T-helper 2 cell treated with Interferon-gamma antibody and Interleukin-4, amounts not matched to agents 5 μg/mL and 100 μg/mL, for 36 hours (primary cell): ENCODE data around the gene LTN1.

Source experiments
- DNase-seq: peaks from one replicate; pipeline ENCODE4 v3.0.0; 2021; ENCODE audit warnings: low spot score
- H3K27ac Mint-ChIP-seq: one replicate; pipeline ENCODE4 v1.8.0; 2021; ENCODE audit warnings: mild to moderate bottlenecking, mixed read lengths
- H3K27me3 Mint-ChIP-seq: one replicate; pipeline ENCODE4 v1.8.0; 2021; ENCODE audit warnings: low read depth, mixed read lengths
- H3K36me3 Mint-ChIP-seq: one replicate; pipeline ENCODE4 v1.8.0; 2021; ENCODE audit warnings: low read depth, mixed read lengths
- H3K4me1 Mint-ChIP-seq: one replicate; pipeline ENCODE4 v1.8.0; 2021; ENCODE audit warnings: low read depth, mixed read lengths
- H3K4me3 Mint-ChIP-seq: one replicate; pipeline ENCODE4 v1.8.0; 2022; ENCODE audit warnings: mild to moderate bottlenecking, moderate library complexity, mixed read lengths
- H3K9me3 Mint-ChIP-seq: one replicate; pipeline ENCODE4 v1.8.0; 2021; ENCODE audit warnings: mixed read lengths

The LTN1 gene

GRCh38 chr21:28962465-28962864 is 30.2 kb downstream of the LTN1 start:
- no peak for DNase-seq
- Mint-ChIP-seq H3K36me3 (peaks cover 50% of the 10 kb centered on the region), H3K4me3 (no peak overlapping the region)

GRCh38 chr21:28961927-28962326 is 30.8 kb downstream of the LTN1 start:
- Mint-ChIP-seq H3K9me3 (no peaks in the 10 kb centered on the region), H3K4me3 (no peak overlapping the region), H3K4me1 (no peaks in the 10 kb centered on the region), H3K36me3 (peaks cover 50% of the 10 kb centered on the region), H3K27ac (no peak overlapping the region), H3K27me3 (no peaks in the 10 kb centered on the region)
- no peak for DNase-seq

More at GRCh38 chr21:28962465-28962864, 30.2 kb downstream of the LTN1 start:
- H3K9me3 Mint-ChIP-seq, result no peaks in the 10 kb centered on the region
- no peaks in the 10 kb centered on the region for H3K4me1 Mint-ChIP-seq
- H3K27ac Mint-ChIP-seq, result no peak overlapping the region
- no peaks in the 10 kb centered on the region for H3K27me3 Mint-ChIP-seq

GRCh38 chr21:28960245-28960644 is 32.4 kb downstream of the LTN1 start:
- no peaks in the 10 kb centered on the region for H3K4me1 Mint-ChIP-seq
- no peak for DNase-seq

GRCh38 chr21:28959367-28960099 is 33.1 kb downstream of the LTN1 start:
- Mint-ChIP-seq H3K36me3 (peaks cover 55% of the 10 kb centered on the region), H3K27me3 (no peaks in the 10 kb centered on the region), H3K4me3 (no peak overlapping the region), H3K9me3 (no peaks in the 10 kb centered on the region), H3K27ac (no peak overlapping the region), H3K4me1 (peaks cover 4% of the 10 kb centered on the region)
- no peak for DNase-seq

More at GRCh38 chr21:28960245-28960644, 32.4 kb downstream of the LTN1 start:
- Mint-ChIP-seq H3K36me3 (peaks cover 48% of the 10 kb centered on the region), H3K27ac (no peak overlapping the region), H3K27me3 (no peaks in the 10 kb centered on the region), H3K4me3 (no peak overlapping the region), H3K9me3 (no peaks in the 10 kb centered on the region)

DNA sequence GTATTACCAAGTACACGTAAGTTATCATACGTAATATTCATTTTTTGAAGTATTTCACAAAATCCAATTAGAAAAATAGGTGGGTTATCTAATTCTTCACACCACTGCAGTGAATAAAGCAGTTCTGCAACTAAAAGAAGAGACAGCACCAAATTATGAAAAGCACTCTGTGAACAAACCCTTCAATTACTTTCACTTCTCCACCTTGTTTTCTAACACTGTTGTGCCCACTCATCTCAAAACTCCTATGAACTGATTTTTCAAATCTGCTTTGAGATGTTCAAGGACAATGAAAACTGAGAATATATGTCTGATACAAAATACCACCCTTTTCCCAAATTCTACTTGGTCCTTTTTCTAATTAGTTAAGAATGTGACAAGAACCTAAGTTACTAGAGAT is 39.4 kb downstream of the LTN1 start:
- no peak for DNase-seq
- no peaks in the 10 kb centered on the region for H3K9me3 Mint-ChIP-seq
- H3K27ac Mint-ChIP-seq, result no peak overlapping the region
- no peak overlapping the region for H3K4me3 Mint-ChIP-seq
- no peaks in the 10 kb centered on the region for H3K27me3 Mint-ChIP-seq
- peaks cover 17% of the 10 kb centered on the region for H3K4me1 Mint-ChIP-seq
- H3K36me3 Mint-ChIP-seq, result peaks cover 55% of the 10 kb centered on the region

- Mint-ChIP-seq H3K27ac (peak overlapping the region; percentile 43), H3K4me3 (no peak overlapping the region), H3K9me3 (no peaks in the 10 kb centered on the region), H3K27me3 (no peaks in the 10 kb centered on the region), H3K36me3 (peaks cover 49% of the 10 kb centered on the region), H3K4me1 (peaks cover 17% of the 10 kb centered on the region)
- DNase-seq, result no peak
Observed at GRCh38 chr21:28952686-28953085, 40.0 kb downstream of the LTN1 start.

GRCh38 chr21:28949318-28949717 is 43.4 kb downstream of the LTN1 start:
- H3K27ac Mint-ChIP-seq, result no peak overlapping the region
- H3K27me3 Mint-ChIP-seq, result no peaks in the 10 kb centered on the region
- peaks cover 12% of the 10 kb centered on the region for H3K4me1 Mint-ChIP-seq
- no peaks in the 10 kb centered on the region for H3K9me3 Mint-ChIP-seq
- no peak overlapping the region for H3K4me3 Mint-ChIP-seq
- H3K36me3 Mint-ChIP-seq, result peaks cover 38% of the 10 kb centered on the region
- no peak for DNase-seq

- no peak overlapping the region for H3K4me3 Mint-ChIP-seq
- no peaks in the 10 kb centered on the region for H3K9me3 Mint-ChIP-seq
- peaks cover 37% of the 10 kb centered on the region for H3K36me3 Mint-ChIP-seq
- no peaks in the 10 kb centered on the region for H3K27me3 Mint-ChIP-seq
- H3K4me1 Mint-ChIP-seq, result no peaks in the 10 kb centered on the region
- no peak for DNase-seq
- H3K27ac Mint-ChIP-seq, result no peak overlapping the region
Observed at GRCh38 chr21:28944296-28944695, 48.4 kb downstream of the LTN1 start.

- Mint-ChIP-seq H3K4me3 (no peak overlapping the region), H3K27me3 (no peaks in the 10 kb centered on the region), H3K36me3 (peaks cover 39% of the 10 kb centered on the region), H3K27ac (no peak overlapping the region), H3K4me1 (no peaks in the 10 kb centered on the region), H3K9me3 (no peaks in the 10 kb centered on the region)
- no peak for DNase-seq
Observed at GRCh38 chr21:28943631-28944030, 49.0 kb downstream of the LTN1 start.

DNA sequence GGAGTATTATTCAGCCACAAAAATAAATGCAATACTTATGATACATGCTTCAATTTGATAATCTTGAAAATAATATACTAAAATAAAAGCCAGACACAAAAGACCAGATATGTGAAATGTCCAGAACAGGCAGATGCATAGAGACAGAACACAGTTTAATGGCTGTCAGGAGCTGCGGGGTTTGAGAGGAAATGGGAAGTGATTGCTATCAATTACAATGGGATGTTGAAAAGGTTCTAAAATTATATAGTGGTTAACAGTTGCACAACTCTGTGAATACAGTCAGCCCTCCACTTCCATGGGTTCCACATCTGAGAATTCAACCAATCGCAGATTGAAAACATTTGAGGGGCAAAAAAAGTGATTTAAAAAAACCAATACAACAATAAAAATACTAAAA is 54.0 kb downstream of the LTN1 start:
- no peak overlapping the region for H3K27ac Mint-ChIP-seq
- H3K4me1 Mint-ChIP-seq, result peaks cover 2% of the 10 kb centered on the region
- no peak overlapping the region for H3K4me3 Mint-ChIP-seq
- H3K9me3 Mint-ChIP-seq, result no peaks in the 10 kb centered on the region
- peaks cover 49% of the 10 kb centered on the region for H3K36me3 Mint-ChIP-seq
- H3K27me3 Mint-ChIP-seq, result no peaks in the 10 kb centered on the region
- DNase-seq, result no peak

DNA sequence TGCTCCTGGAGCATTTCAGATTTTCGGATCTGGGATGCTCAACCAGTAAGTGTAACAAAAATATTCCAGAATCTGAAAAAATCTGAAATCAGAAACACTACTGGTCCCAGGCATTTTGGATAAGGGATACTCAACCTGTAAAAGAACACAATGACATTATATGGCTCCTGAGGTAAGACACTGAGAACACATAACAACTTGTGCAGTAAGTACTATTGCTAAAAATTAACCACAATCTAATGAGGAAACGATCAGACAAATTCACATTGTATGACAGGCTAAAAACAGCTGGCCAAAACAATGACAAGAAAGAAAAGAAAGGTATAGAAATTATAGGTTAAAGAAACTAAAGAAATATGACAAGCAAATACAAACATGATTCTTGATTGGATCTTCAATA is 54.9 kb downstream of the LTN1 start:
- Mint-ChIP-seq H3K9me3 (no peaks in the 10 kb centered on the region), H3K27ac (no peak overlapping the region), H3K36me3 (peaks cover 49% of the 10 kb centered on the region), H3K4me1 (peaks cover 2% of the 10 kb centered on the region), H3K4me3 (no peak overlapping the region), H3K27me3 (no peaks in the 10 kb centered on the region)
- no peak for DNase-seq

- Mint-ChIP-seq H3K27me3 (no peaks in the 10 kb centered on the region), H3K27ac (no peak overlapping the region), H3K36me3 (peaks cover 44% of the 10 kb centered on the region), H3K9me3 (no peaks in the 10 kb centered on the region), H3K4me3 (no peak overlapping the region), H3K4me1 (peaks cover 5% of the 10 kb centered on the region)
- DNase-seq, result no peak
Observed at GRCh38 chr21:28936721-28937120, 56.0 kb downstream of the LTN1 start.

GRCh38 chr21:28936036-28936435 is 56.6 kb downstream of the LTN1 start:
- H3K27ac Mint-ChIP-seq, result no peak overlapping the region
- H3K4me3 Mint-ChIP-seq, result no peak overlapping the region
- peaks cover 44% of the 10 kb centered on the region for H3K36me3 Mint-ChIP-seq
- DNase-seq, result no peak
- H3K27me3 Mint-ChIP-seq, result no peaks in the 10 kb centered on the region
- peaks cover 5% of the 10 kb centered on the region for H3K4me1 Mint-ChIP-seq
- no peaks in the 10 kb centered on the region for H3K9me3 Mint-ChIP-seq

DNA sequence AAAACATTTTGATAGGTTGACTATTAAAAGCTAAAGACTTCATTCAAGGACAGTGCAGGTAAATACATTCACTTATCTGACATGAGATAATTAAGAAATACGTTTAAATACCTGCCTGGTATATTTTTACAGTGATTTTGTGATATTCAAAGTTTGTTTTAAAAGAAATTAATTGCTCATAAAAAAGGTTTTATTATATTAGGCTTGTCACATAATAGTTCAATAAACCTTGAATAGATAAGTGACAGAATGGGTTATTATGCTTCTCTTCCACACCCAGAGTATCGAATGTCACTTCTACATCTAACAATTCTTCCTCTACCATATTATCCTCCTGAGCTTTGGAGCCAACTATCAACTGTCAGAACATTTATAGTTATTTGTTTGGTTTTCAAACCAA is 60.0 kb downstream of the LTN1 start:
- peaks cover 34% of the 10 kb centered on the region for H3K36me3 Mint-ChIP-seq
- H3K27ac Mint-ChIP-seq, result no peak overlapping the region

More for the DNA sequence above, 60.0 kb downstream of the LTN1 start:
- Mint-ChIP-seq H3K4me3 (no peak overlapping the region), H3K9me3 (no peaks in the 10 kb centered on the region), H3K4me1 (peaks cover 3% of the 10 kb centered on the region), H3K27me3 (no peaks in the 10 kb centered on the region)
- DNase-seq, result no peak
